Neural progenitor cell (in vitro differentiated cells): ENCODE data around the gene FES.

Source experiments
- EZH2 ChIP-seq: fragments of 200-600 bp; sonication (generic); IDR thresholded peaks from 2 replicates; pipeline ENCODE4 v1.6.1; 2017; ENCODE audit warnings: antibody characterized with exemption, mild to moderate bottlenecking, moderate library complexity
- TF ChIP-seq, protein P1 (sequence below): fragments of 200-600 bp; sonication (generic); IDR thresholded peaks from 2 replicates; pipeline ENCODE4 v1.5.1; 2017; ENCODE audit warnings: antibody characterized with exemption, mild to moderate bottlenecking

- TF ChIP-seq, protein P1, sequence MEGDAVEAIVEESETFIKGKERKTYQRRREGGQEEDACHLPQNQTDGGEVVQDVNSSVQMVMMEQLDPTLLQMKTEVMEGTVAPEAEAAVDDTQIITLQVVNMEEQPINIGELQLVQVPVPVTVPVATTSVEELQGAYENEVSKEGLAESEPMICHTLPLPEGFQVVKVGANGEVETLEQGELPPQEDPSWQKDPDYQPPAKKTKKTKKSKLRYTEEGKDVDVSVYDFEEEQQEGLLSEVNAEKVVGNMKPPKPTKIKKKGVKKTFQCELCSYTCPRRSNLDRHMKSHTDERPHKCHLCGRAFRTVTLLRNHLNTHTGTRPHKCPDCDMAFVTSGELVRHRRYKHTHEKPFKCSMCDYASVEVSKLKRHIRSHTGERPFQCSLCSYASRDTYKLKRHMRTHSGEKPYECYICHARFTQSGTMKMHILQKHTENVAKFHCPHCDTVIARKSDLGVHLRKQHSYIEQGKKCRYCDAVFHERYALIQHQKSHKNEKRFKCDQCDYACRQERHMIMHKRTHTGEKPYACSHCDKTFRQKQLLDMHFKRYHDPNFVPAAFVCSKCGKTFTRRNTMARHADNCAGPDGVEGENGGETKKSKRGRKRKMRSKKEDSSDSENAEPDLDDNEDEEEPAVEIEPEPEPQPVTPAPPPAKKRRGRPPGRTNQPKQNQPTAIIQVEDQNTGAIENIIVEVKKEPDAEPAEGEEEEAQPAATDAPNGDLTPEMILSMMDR = no peak
- TF ChIP-seq EZH2 = no peak
Measured at GRCh38 chr15:90875549-90875981, 8.7 kb upstream of the FES start.
